Cardiac muscle cell (in vitro differentiated cells and primary cell): ENCODE measurements around the gene KIAA1210. TPM values are rescaled to one million over a fixed set of nuclear protein-coding genes. Genes with fewer than 3 reads are reported as not detected.
A peak's percentile ranks its signal among the peaks of the same experiment; 100 is the strongest.

ENCODE experiments used
- DNase-seq, 2 donors: peaks; one replicate each; pipeline versions ENCODE4 v3.0.0 to v3.0.0-alpha.2; 2010 to 2017; ENCODE audit warnings: low read depth in 1 of 2, low spot score in 1 of 2
- H3K27ac ChIP-seq: fragments of 200-600 bp; sonication (generic); 2 replicates; pipeline ENCODE4 v1.5.1; 2016
- H3K27me3 ChIP-seq: fragments of 200-600 bp; sonication (generic); 2 replicates; pipeline ENCODE4 v1.6.0; 2016; ENCODE audit warnings: control low read depth
- H3K36me3 ChIP-seq: fragments of 200-600 bp; sonication (generic); 2 replicates; pipeline ENCODE4 v1.5.1; 2016; ENCODE audit warnings: control low read depth
- H3K4me1 ChIP-seq: fragments of 200-600 bp; sonication (generic); 2 replicates; pipeline ENCODE4 v1.8.1; 2017; ENCODE audit warnings: low read depth, mild to moderate bottlenecking, mixed run types
- H3K4me3 ChIP-seq: fragments of 200-600 bp; sonication (generic); 2 replicates; pipeline ENCODE4 v1.5.1; 2016; ENCODE audit warnings: mild to moderate bottlenecking
- H3K9me3 ChIP-seq: fragments of 200-600 bp; sonication (generic); 2 replicates; pipeline ENCODE4 v1.5.1; 2017; ENCODE audit warnings: low read depth, mild to moderate bottlenecking, control low read depth
- polyA plus RNA-seq: library from polyadenylated mRNA; unstranded; fragments of >200 nt; fragmentation: Nextera tagmentation; extraction: Ambion mirVana; gene quantifications from 2 replicates; pipeline ENCODE4 v1.2.1, GENCODE V29; 2016
- total RNA-seq: library from RNA; depleted of rRNA; stranded (reverse); fragments of >200 nt; gene quantifications from 2 replicates; pipeline ENCODE4 v1.2.3, GENCODE V29; 2016
- TF ChIP-seq, protein P1 (sequence below): IDR thresholded peaks from 2 replicates; pipeline ENCODE4 v1.5.1; 2012; ENCODE audit warnings: low read depth, mild to moderate bottlenecking, low read length

Gene KIAA1210
- total and polyA plus RNA-seq, 2 experiments from 2014 or later, result not detected

DNA sequence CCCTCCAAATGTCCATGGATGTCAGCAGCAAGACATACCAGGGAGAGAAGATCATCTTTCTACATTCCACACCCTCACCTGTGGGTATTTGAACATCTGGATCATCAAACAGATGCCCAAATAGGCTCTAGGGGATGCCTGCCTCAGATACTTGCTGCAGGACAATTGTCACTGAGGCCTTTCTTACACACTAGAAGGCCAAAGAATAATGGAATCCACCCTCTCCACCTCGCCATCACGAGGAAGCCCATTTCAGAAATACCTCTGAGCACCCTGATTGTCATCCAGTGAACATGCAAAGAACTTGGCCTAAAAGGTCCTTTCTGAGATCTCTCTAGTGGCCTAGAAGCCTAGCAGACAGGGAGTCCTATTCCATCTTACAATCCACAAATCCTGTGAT lies 6.9 kb upstream of the KIAA1210 start:
- no peaks in the 10 kb centered on the region for H3K9me3 ChIP-seq
- H3K36me3 ChIP-seq, result no peaks in the 10 kb centered on the region
- no peak overlapping the region for H3K27ac ChIP-seq
- TF ChIP-seq, protein P1, sequence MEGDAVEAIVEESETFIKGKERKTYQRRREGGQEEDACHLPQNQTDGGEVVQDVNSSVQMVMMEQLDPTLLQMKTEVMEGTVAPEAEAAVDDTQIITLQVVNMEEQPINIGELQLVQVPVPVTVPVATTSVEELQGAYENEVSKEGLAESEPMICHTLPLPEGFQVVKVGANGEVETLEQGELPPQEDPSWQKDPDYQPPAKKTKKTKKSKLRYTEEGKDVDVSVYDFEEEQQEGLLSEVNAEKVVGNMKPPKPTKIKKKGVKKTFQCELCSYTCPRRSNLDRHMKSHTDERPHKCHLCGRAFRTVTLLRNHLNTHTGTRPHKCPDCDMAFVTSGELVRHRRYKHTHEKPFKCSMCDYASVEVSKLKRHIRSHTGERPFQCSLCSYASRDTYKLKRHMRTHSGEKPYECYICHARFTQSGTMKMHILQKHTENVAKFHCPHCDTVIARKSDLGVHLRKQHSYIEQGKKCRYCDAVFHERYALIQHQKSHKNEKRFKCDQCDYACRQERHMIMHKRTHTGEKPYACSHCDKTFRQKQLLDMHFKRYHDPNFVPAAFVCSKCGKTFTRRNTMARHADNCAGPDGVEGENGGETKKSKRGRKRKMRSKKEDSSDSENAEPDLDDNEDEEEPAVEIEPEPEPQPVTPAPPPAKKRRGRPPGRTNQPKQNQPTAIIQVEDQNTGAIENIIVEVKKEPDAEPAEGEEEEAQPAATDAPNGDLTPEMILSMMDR, result no peak
- no peak overlapping the region for H3K4me3 ChIP-seq
- no peaks in the 10 kb centered on the region for H3K27me3 ChIP-seq
- no peak for DNase-seq
- H3K4me1 ChIP-seq, result no peaks in the 10 kb centered on the region

DNA sequence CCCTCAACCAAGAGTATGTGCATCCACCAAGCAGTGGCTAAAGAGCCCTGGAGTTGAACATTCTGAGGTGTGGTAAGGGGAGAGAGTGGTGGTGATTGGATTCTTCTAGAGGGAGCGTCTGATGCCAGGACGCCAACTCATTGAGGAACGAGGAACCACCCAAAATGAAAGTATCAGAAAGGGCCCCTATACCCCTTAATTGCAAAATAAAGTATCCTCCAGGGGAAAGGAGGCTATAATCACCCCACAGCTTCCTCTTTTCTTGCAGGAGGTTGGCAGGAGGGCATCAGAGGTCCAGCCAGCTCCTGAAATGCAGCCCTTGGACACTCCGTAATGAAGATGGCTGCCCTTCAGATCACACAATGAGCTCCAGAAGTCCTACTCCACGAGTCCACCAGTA lies 5.3 kb upstream of the KIAA1210 start:
- TF ChIP-seq, protein P1, result no peak
- DNase-seq, result no peak

DNA sequence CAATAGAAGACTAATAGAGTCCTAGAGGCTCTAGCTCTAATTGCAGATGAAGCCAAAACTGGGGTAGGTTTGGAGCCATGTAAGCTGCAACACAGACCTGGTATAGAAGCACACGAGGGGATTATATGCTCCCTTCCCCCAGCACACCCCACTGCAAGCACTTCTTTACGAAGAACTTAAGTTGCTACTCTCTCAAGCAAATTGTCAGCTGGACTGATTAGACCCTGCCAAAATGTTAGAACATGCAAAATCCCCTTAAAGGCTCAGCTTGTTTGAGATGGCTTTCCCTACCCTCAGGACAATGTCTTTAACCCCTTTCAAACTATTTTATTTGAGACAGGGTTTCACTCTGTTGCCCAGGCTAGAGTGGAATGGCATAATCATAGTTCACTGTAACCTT lies 4.7 kb upstream of the KIAA1210 start:
- Histone ChIP-seq H3K36me3 (no peaks in the 10 kb centered on the region), H3K4me3 (no peak overlapping the region), H3K4me1 (no peaks in the 10 kb centered on the region), H3K27me3 (no peaks in the 10 kb centered on the region), H3K9me3 (no peaks in the 10 kb centered on the region), H3K27ac (no peak overlapping the region)
- DNase-seq, result no peak
- TF ChIP-seq, protein P1, result no peak

More for the DNA sequence above, 5.3 kb upstream of the KIAA1210 start:
- Histone ChIP-seq H3K27ac (no peak overlapping the region), H3K4me3 (no peak overlapping the region), H3K9me3 (no peaks in the 10 kb centered on the region), H3K36me3 (no peaks in the 10 kb centered on the region), H3K27me3 (no peaks in the 10 kb centered on the region), H3K4me1 (no peaks in the 10 kb centered on the region)

DNA sequence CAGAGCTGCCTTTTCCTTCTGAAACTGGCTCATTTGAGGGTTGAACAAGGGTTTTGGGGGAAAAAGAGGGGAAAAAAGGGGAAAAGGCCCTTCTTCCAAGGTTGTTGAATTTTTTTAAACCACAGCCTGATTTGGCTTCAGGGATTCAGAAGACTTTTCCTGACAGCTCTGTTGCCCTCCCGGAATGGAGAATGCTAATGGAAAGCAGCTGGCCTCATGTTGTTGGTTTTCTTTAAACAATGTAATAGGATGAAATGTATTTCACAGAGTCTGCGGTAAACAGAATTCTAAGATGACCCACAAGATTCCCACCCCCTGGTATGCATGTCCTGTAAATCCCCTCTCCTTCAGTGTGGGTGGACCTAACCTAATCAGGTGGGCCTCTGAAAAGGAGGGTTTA lies 3.3 kb upstream of the KIAA1210 start:
- Histone ChIP-seq H3K4me1 (no peaks in the 10 kb centered on the region), H3K36me3 (no peaks in the 10 kb centered on the region), H3K9me3 (no peaks in the 10 kb centered on the region), H3K27me3 (no peaks in the 10 kb centered on the region), H3K27ac (no peak overlapping the region), H3K4me3 (no peak overlapping the region)
- TF ChIP-seq, protein P1, result no peak
- DNase-seq, result peak in 1 of 2 donors; percentile 4

DNA sequence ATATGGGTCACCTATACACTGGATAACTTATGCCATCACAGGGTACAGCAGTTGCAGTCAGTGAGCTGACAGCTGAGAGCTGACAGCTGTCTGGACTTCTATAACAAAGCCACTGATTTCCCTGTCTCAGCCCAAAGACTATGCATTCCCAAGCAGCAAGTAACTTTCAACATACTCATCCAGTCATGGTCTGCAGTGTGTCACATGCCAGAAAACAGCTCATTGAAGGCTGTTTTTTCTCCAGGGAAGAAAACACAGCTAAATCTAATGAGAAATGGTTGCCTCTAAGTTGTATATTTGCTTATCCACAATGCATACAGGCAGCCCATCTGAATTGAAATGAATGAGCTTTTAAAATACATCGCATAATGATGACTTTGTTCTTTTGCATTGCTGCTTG lies 6.3 kb downstream of the KIAA1210 start:
- TF ChIP-seq, protein P1, result no peak

DNA sequence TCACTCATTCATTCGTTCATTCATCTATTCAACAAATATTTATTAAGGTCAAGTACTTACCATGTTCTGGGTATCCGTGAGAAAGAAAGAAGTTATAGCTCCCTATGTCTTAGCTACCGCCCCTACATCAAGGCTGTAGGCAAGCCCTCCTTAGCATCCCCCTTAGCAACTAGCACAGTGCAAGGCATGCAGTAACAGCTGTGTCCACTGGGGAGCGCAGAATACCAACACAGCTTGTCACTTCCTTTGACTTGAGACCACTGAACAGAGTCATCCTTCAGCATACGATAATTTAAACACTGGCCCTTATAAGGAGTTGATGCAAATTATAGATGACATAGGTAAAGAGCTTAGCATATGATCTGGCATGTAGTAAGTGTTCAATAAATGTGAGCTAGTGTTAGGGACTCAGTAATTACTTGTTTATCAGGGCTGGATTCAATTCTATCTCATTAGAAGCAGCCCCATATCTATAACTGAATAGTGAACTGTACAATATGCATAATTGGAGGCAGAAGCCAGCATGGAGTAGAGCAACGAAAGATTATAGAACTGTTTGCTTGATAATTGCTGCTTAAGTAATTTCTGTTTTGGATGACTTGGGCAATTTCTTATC lies 8.7 kb downstream of the KIAA1210 start:
- Histone ChIP-seq H3K4me1 (no peaks in the 10 kb centered on the region), H3K36me3 (no peaks in the 10 kb centered on the region), H3K27ac (no peak overlapping the region), H3K9me3 (no peaks in the 10 kb centered on the region), H3K27me3 (no peaks in the 10 kb centered on the region), H3K4me3 (no peak overlapping the region)
- DNase-seq, result peak; percentile 54 to 63
- TF ChIP-seq, protein P1, result peak; percentile 78

More for the DNA sequence above, 6.3 kb downstream of the KIAA1210 start:
- Histone ChIP-seq H3K9me3 (no peaks in the 10 kb centered on the region), H3K27ac (peak overlapping the region; percentile 56), H3K36me3 (no peaks in the 10 kb centered on the region), H3K4me3 (no peak overlapping the region), H3K4me1 (no peaks in the 10 kb centered on the region), H3K27me3 (no peaks in the 10 kb centered on the region)
- DNase-seq, result peak; percentile 17 to 47
